ENCODE results near the gene RIMBP2. TPM values are rescaled to one million over a fixed set of nuclear protein-coding genes. Genes with fewer than 3 reads are reported as not detected.
A peak's percentile ranks its signal among the peaks of the same experiment; 100 is the strongest.

RIMBP2 gene
- total and polyA plus RNA-seq, 9 of the 15 experiments (the other 6 are each of a cell fraction or from before 2014, with no cell fraction given) = not detected

DNA sequence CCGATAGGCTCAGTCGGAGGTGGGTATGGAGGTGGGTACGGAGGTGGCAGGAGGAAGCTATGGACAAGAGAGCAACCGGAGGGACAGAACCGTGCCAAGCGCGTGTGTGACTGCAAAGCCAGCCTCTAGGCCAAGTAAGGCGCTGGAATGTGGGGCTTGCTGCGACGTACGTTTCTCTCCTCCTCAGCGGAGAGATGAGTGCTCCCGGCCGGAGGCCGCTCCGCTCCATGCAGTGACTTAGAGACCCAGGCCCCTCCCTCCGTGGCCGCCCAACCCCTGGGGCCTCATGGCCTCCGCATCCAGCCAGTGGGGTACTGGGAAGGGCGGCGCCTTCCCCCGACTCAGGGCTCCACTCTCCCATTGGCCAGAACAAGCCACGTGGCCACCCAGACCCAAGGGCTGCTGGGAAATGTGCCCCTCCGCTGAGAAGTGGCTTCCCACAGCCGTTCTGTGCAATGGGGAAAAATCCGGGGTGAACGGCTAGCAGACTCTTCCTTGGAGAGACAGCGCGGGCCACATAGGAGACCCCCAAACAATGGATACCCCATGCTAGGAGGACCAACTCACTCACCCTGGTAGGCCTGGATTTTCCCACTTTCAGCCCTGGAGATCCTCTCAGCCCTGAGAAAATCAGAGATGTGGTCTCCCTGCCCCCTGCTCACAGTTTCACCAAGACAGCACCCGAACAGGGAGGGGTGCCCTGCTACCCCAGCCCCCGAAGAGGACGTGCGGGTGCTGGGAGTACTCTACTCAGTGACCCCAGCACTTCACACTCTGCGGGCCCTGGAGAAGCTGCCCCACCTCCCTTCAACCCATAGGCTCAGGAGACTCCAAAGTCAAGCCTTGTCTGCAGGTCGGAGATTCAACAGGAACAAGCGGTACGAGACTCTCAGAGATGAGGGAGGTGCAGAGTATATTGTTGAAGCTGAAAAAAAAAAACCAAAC, 66.7 kb downstream of the RIMBP2 start (continued):
- TF ChIP-seq HNRNPLL (IDR thresholded peaks at IDR 0.05; ENCODE audit: low read depth, low read length, poor library complexity, severe bottlenecking) (no peak), ZNF561 (CRISPR knock-in tag; conservative IDR thresholded peaks at IDR 0.05) (no peak), RAD51 (IDR thresholded peaks at IDR 0.05; ENCODE audit: borderline replicate concordance, low read depth) (peak; percentile 76; the same call in 1 of the 2 replicates), MTF1 (CRISPR knock-in tag; IDR thresholded peaks at IDR 0.05; ENCODE audit: borderline replicate concordance) (no peak), SMARCC2 (IDR thresholded peaks at IDR 0.05; ENCODE audit: low read depth) (no peak), CBFA2T2 (conservative IDR thresholded peaks at IDR 0.05) (no peak), ZNF175 (CRISPR knock-in tag; IDR thresholded peaks at IDR 0.05; ENCODE audit: low read depth) (no peak), LCOR (CRISPR knock-in tag; IDR thresholded peaks at IDR 0.05) (no peak), SRF (CRISPR knock-in tag; IDR thresholded peaks at IDR 0.05) (no peak), ZNF143 (CRISPR knock-in tag; IDR thresholded peaks at IDR 0.05) (0 out of 2 replicates have a peak, but pooled peaks have one; percentile 37), SMAD4 (CRISPR knock-in tag; conservative IDR thresholded peaks at IDR 0.05) (no peak), RNF2 (IDR thresholded peaks at IDR 0.05) (no peak)
- TF ChIP-seq, protein P1, sequence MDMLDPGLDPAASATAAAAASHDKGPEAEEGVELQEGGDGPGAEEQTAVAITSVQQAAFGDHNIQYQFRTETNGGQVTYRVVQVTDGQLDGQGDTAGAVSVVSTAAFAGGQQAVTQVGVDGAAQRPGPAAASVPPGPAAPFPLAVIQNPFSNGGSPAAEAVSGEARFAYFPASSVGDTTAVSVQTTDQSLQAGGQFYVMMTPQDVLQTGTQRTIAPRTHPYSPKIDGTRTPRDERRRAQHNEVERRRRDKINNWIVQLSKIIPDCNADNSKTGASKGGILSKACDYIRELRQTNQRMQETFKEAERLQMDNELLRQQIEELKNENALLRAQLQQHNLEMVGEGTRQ (CRISPR knock-in tag; IDR thresholded peaks at IDR 0.05) = peak; percentile 90
- TF ChIP-seq, protein P2, sequence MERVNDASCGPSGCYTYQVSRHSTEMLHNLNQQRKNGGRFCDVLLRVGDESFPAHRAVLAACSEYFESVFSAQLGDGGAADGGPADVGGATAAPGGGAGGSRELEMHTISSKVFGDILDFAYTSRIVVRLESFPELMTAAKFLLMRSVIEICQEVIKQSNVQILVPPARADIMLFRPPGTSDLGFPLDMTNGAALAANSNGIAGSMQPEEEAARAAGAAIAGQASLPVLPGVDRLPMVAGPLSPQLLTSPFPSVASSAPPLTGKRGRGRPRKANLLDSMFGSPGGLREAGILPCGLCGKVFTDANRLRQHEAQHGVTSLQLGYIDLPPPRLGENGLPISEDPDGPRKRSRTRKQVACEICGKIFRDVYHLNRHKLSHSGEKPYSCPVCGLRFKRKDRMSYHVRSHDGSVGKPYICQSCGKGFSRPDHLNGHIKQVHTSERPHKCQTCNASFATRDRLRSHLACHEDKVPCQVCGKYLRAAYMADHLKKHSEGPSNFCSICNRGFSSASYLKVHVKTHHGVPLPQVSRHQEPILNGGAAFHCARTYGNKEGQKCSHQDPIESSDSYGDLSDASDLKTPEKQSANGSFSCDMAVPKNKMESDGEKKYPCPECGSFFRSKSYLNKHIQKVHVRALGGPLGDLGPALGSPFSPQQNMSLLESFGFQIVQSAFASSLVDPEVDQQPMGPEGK (CRISPR knock-in tag; IDR thresholded peaks at IDR 0.05; ENCODE audit: borderline replicate concordance) = no peak
- TF ChIP-seq, protein P3, sequence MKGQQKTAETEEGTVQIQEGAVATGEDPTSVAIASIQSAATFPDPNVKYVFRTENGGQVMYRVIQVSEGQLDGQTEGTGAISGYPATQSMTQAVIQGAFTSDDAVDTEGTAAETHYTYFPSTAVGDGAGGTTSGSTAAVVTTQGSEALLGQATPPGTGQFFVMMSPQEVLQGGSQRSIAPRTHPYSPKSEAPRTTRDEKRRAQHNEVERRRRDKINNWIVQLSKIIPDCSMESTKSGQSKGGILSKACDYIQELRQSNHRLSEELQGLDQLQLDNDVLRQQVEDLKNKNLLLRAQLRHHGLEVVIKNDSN (CRISPR knock-in tag; IDR thresholded peaks at IDR 0.05) = peak; percentile 85
- TF ChIP-seq, protein P4, sequence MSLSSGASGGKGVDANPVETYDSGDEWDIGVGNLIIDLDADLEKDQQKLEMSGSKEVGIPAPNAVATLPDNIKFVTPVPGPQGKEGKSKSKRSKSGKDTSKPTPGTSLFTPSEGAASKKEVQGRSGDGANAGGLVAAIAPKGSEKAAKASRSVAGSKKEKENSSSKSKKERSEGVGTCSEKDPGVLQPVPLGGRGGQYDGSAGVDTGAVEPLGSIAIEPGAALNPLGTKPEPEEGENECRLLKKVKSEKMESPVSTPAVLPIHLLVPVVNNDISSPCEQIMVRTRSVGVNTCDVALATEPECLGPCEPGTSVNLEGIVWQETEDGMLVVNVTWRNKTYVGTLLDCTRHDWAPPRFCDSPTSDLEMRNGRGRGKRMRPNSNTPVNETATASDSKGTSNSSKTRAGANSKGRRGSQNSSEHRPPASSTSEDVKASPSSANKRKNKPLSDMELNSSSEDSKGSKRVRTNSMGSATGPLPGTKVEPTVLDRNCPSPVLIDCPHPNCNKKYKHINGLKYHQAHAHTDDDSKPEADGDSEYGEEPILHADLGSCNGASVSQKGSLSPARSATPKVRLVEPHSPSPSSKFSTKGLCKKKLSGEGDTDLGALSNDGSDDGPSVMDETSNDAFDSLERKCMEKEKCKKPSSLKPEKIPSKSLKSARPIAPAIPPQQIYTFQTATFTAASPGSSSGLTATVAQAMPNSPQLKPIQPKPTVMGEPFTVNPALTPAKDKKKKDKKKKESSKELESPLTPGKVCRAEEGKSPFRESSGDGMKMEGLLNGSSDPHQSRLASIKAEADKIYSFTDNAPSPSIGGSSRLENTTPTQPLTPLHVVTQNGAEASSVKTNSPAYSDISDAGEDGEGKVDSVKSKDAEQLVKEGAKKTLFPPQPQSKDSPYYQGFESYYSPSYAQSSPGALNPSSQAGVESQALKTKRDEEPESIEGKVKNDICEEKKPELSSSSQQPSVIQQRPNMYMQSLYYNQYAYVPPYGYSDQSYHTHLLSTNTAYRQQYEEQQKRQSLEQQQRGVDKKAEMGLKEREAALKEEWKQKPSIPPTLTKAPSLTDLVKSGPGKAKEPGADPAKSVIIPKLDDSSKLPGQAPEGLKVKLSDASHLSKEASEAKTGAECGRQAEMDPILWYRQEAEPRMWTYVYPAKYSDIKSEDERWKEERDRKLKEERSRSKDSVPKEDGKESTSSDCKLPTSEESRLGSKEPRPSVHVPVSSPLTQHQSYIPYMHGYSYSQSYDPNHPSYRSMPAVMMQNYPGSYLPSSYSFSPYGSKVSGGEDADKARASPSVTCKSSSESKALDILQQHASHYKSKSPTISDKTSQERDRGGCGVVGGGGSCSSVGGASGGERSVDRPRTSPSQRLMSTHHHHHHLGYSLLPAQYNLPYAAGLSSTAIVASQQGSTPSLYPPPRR (CRISPR knock-in tag; IDR thresholded peaks at IDR 0.05; ENCODE audit: borderline replicate concordance) = no peak
- TF ChIP-seq, protein P5, sequence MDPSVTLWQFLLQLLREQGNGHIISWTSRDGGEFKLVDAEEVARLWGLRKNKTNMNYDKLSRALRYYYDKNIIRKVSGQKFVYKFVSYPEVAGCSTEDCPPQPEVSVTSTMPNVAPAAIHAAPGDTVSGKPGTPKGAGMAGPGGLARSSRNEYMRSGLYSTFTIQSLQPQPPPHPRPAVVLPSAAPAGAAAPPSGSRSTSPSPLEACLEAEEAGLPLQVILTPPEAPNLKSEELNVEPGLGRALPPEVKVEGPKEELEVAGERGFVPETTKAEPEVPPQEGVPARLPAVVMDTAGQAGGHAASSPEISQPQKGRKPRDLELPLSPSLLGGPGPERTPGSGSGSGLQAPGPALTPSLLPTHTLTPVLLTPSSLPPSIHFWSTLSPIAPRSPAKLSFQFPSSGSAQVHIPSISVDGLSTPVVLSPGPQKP (CRISPR knock-in tag; IDR thresholded peaks at IDR 0.05) = no peak

All from K562 (cell line).